Thyroid gland (tissue), 4 donors: ENCODE data around the gene PTCH2. TPM values are rescaled to one million over a fixed set of nuclear protein-coding genes. Genes with fewer than 3 reads are reported as not detected.
A peak's percentile ranks its signal among the peaks of the same experiment; 100 is the strongest.

Source experiments
- DNase-seq, 2 donors: peaks; one replicate each; pipeline ENCODE4 v3.0.0-alpha.2; 2019
- H3K27ac ChIP-seq, 3 donors: fragments of 200-600 bp; sonication (generic); 1 replicate in 2 of 3; 2 replicates in 1 of 3; pipeline ENCODE4 v1.5.1; 2016 to 2019; ENCODE audit warnings: mild to moderate bottlenecking in 1 of 3, moderate library complexity in 1 of 3
- H3K27me3 ChIP-seq: fragments of 200-600 bp; sonication (generic); one replicate; pipeline ENCODE4 v1.5.1; 2019
- H3K36me3 ChIP-seq, 2 donors: fragments of 200-600 bp; sonication (generic); one replicate each; pipeline ENCODE4 v1.5.1; 2016 to 2019
- H3K4me1 ChIP-seq, 2 donors: fragments of 200-600 bp; sonication (generic); one replicate each; pipeline ENCODE4 v1.5.1; 2017 to 2019
- H3K4me3 ChIP-seq, 3 donors: fragments of 200-600 bp; sonication (generic); replicated peaks in 1 of 3; 1 replicate in 2 of 3; 2 replicates in 1 of 3; pipeline ENCODE4 v1.5.1; 2016; ENCODE audit warnings: mild to moderate bottlenecking in 1 of 3
- H3K9me3 ChIP-seq: fragments of 200-600 bp; sonication (generic); one replicate; pipeline ENCODE4 v1.5.1; 2017
- CTCF ChIP-seq, 6 experiments: fragments of 200-600 bp in 3 of 6; fragments of 450-650 bp in 3 of 6; sonication (generic) in 3 of 6; IDR thresholded peaks; one replicate each; pipeline ENCODE4 v1.5.1; 2016 to 2019; ENCODE audit warnings: antibody characterized with exemption in 6 of 6, mild to moderate bottlenecking in 2 of 6, inconsistent platforms in 1 of 6, moderate library complexity in 1 of 6
- POLR2A ChIP-seq, 2 donors: fragments of 450-650 bp; IDR thresholded peaks; one replicate each; pipeline ENCODE4 v1.6.1; 2017; ENCODE audit warnings: antibody characterized with exemption in 2 of 2, mild to moderate bottlenecking in 2 of 2, moderate library complexity in 1 of 2
- WGBS, 2 donors: methylation state at CpG; one replicate each; pipeline ENCODE4 v1.1.5; 2017; 5-methylcytosine and 5-hydroxymethylcytosine counted together
- intact Hi-C: fragments of 100-400 bp; cut with DNase I; formaldehyde crosslinking; loops from one replicate; pipeline ENCODE4 v1.15.1; 2023
- total RNA-seq, 4 donors: library from RNA; depleted of rRNA; stranded (reverse); fragments of >200 nt; gene quantifications; one replicate each; pipeline ENCODE4 v1.2.3, GENCODE V29; 2016

Gene PTCH2
- total RNA-seq, 4 donors from 2014 or later = 0.15 to 1.0 (median 0.52) TPM

- no peaks in the 10 kb centered on the region for H3K9me3 ChIP-seq
- TF ChIP-seq POLR2A (IDR thresholded peaks at IDR 0.05) (no peak), CTCF (IDR thresholded peaks at IDR 0.05) (no peak)
- H3K36me3 ChIP-seq = peaks cover 11 to 22% of the 10 kb centered on the region in 2 donors
- DNase-seq = no peak
- intact Hi-C loops = loop anchor here (5.0 kb wide), 1 partner anchor 36 kb away; no protein-coding TSS in a partner anchor
- WGBS, 2 donors = 81 to 82% methylated on average over 13 of the region's 13 CpGs
- H3K27ac ChIP-seq = no peak overlapping the region
- H3K27me3 ChIP-seq = no peaks in the 10 kb centered on the region
- no peak overlapping the region for H3K4me3 ChIP-seq
- H3K4me1 ChIP-seq = peaks cover 12 to 14% of the 10 kb centered on the region in 2 donors
Observed at GRCh38 chr1:44777969-44778635, 65.0 kb downstream of the PTCH2 start.

- TF ChIP-seq POLR2A (IDR thresholded peaks at IDR 0.05) (no peak), CTCF (IDR thresholded peaks at IDR 0.05) (no peak)
- H3K36me3 ChIP-seq = peaks cover 11 to 22% of the 10 kb centered on the region in 2 donors
- H3K27me3 ChIP-seq = no peaks in the 10 kb centered on the region
- intact Hi-C loops = loop anchor here (5.0 kb wide), 1 partner anchor 35 kb away; no protein-coding TSS in a partner anchor
- peaks cover 12 to 14% of the 10 kb centered on the region in 2 donors for H3K4me1 ChIP-seq
- H3K9me3 ChIP-seq = no peaks in the 10 kb centered on the region
- H3K4me3 ChIP-seq = no peak overlapping the region
- no peak for DNase-seq
- no peak overlapping the region for H3K27ac ChIP-seq
- WGBS, 2 donors = 90 to 92% methylated on average over 13 to 14 of the region's 14 CpGs
Observed at GRCh38 chr1:44777547-44777946, 65.5 kb downstream of the PTCH2 start.

GRCh38 chr1:44776730-44777068 is 66.4 kb downstream of the PTCH2 start:
- H3K27ac ChIP-seq = peak overlapping the region in 2 of 3 donors; percentile 89 to 90
- intact Hi-C loops = loop anchor here (5.0 kb wide), 1 partner anchor 34 kb away; no protein-coding TSS in a partner anchor

GRCh38 chr1:44775930-44776729 is 66.9 kb downstream of the PTCH2 start:
- Histone ChIP-seq H3K9me3 (no peaks in the 10 kb centered on the region), H3K27ac (peak overlapping the region; percentile 88 to 90 (median 89)), H3K4me3 (peak overlapping the region; percentile 57 to 96 (median 71)), H3K4me1 (peaks cover 12 to 14% of the 10 kb centered on the region in 2 donors), H3K27me3 (no peaks in the 10 kb centered on the region), H3K36me3 (peaks cover 11 to 22% of the 10 kb centered on the region in 2 donors)
- peak; percentile 18 to 25 for DNase-seq
- TF ChIP-seq CTCF (IDR thresholded peaks at IDR 0.05) = no peak
- 13 to 24% methylated on average over 19 to 36 of the region's 36 CpGs for WGBS, 2 donors
- intact Hi-C loops = loop anchor here (5.0 kb wide), 1 partner anchor 34 kb away; no protein-coding TSS in a partner anchor

More at GRCh38 chr1:44776730-44777068, 66.4 kb downstream of the PTCH2 start:
- peaks cover 11 to 22% of the 10 kb centered on the region in 2 donors for H3K36me3 ChIP-seq
- H3K27me3 ChIP-seq = no peaks in the 10 kb centered on the region
- peak in 1 of 2 donors; percentile 13 for DNase-seq
- 65 to 72% methylated on average over 6 to 12 of the region's 12 CpGs for WGBS, 2 donors
- H3K4me3 ChIP-seq = peak overlapping the region in 1 of 3 donors; percentile 71
- H3K9me3 ChIP-seq = no peaks in the 10 kb centered on the region
- peaks cover 12 to 14% of the 10 kb centered on the region in 2 donors for H3K4me1 ChIP-seq
- no peak for TF ChIP-seq CTCF (IDR thresholded peaks at IDR 0.05)
- TF ChIP-seq POLR2A (IDR thresholded peaks at IDR 0.05) = no peak
